Peyer's patch (tissue), 4 donors: Measurements from ENCODE around the gene CCDC85B.

Experiments used
- CTCF ChIP-seq, 6 experiments: fragments of 450-650 bp in 4 of 6; fragments of 200-600 bp in 2 of 6; sonication (generic) in 1 of 6; IDR thresholded peaks; one replicate each; pipeline ENCODE4 v1.5.1; 2017 to 2019; ENCODE audit warnings: antibody characterized with exemption in 6 of 6, mild to moderate bottlenecking in 3 of 6, moderate library complexity in 1 of 6
- POLR2A ChIP-seq, 2 donors: fragments of 450-650 bp; IDR thresholded peaks; one replicate each; pipeline ENCODE4 v1.5.1; 2017; ENCODE audit warnings: antibody characterized with exemption in 2 of 2, mild to moderate bottlenecking in 2 of 2, moderate library complexity in 2 of 2

GRCh38 chr11:65882120-65883057, 8.1 kb upstream of the CCDC85B start:
- TF ChIP-seq POLR2A (IDR thresholded peaks at IDR 0.05) (no peak), CTCF (IDR thresholded peaks at IDR 0.05) (no peak)
